ENCODE measurements around the gene UGT1A6.

DNA sequence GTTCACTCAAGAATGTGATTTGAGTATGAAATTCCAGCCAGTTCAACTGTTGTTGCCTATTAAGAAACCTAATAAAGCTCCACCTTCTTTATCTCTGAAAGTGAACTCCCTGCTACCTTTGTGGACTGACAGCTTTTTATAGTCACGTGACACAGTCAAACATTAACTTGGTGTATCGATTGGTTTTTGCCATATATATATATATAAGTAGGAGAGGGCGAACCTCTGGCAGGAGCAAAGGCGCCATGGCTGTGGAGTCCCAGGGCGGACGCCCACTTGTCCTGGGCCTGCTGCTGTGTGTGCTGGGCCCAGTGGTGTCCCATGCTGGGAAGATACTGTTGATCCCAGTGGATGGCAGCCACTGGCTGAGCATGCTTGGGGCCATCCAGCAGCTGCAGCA is 67.4 kb downstream of the UGT1A6 start, which contains the start of gene UGT1A1:
- TF ChIP-seq POLR2A (IDR thresholded peaks at IDR 0.05) (no peak), POLR2AphosphoS5 (IDR thresholded peaks at IDR 0.05) (no peak)
- TF ChIP-seq, protein P1, sequence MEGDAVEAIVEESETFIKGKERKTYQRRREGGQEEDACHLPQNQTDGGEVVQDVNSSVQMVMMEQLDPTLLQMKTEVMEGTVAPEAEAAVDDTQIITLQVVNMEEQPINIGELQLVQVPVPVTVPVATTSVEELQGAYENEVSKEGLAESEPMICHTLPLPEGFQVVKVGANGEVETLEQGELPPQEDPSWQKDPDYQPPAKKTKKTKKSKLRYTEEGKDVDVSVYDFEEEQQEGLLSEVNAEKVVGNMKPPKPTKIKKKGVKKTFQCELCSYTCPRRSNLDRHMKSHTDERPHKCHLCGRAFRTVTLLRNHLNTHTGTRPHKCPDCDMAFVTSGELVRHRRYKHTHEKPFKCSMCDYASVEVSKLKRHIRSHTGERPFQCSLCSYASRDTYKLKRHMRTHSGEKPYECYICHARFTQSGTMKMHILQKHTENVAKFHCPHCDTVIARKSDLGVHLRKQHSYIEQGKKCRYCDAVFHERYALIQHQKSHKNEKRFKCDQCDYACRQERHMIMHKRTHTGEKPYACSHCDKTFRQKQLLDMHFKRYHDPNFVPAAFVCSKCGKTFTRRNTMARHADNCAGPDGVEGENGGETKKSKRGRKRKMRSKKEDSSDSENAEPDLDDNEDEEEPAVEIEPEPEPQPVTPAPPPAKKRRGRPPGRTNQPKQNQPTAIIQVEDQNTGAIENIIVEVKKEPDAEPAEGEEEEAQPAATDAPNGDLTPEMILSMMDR (IDR thresholded peaks at IDR 0.05), result no peak

Data from breast epithelium (tissue), 3 donors.